HL-60 (cell line): ENCODE measurements around the gene CCDC158.

Experiments used
- TF ChIP-seq, protein P1 (sequence below): IDR thresholded peaks from one replicate; pipeline ENCODE4 v1.5.1; 2011; ENCODE audit warnings: low read length, control low read depth, inconsistent platforms; ENCODE audit not compliant: insufficient read depth
- TF ChIP-seq, protein P2 (sequence below): IDR thresholded peaks from 2 replicates; pipeline ENCODE4 v1.6.1; 2012; ENCODE audit warnings: low read depth; ENCODE audit not compliant: insufficient replicate concordance

DNA sequence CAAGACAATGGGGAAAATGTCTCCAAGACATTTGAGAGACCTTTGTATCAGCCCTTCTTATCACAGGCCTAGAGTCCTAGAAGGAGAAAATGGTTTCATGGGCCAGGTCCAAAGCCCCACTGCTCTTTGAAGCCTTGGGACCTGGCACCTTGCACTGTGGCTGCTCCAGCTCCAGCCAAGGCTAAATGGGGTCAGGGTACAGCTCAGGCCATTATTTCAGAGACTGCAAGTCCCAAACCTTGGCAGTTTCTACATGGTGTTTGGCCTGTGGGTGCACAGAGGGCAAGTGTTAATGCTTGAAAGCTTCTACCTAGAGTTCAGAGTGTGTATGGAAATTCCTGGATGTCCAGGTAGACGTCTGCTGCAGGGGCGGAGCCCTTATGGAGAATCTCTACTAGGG lies 42.6 kb upstream of the CCDC158 start:
- TF ChIP-seq, protein P1, sequence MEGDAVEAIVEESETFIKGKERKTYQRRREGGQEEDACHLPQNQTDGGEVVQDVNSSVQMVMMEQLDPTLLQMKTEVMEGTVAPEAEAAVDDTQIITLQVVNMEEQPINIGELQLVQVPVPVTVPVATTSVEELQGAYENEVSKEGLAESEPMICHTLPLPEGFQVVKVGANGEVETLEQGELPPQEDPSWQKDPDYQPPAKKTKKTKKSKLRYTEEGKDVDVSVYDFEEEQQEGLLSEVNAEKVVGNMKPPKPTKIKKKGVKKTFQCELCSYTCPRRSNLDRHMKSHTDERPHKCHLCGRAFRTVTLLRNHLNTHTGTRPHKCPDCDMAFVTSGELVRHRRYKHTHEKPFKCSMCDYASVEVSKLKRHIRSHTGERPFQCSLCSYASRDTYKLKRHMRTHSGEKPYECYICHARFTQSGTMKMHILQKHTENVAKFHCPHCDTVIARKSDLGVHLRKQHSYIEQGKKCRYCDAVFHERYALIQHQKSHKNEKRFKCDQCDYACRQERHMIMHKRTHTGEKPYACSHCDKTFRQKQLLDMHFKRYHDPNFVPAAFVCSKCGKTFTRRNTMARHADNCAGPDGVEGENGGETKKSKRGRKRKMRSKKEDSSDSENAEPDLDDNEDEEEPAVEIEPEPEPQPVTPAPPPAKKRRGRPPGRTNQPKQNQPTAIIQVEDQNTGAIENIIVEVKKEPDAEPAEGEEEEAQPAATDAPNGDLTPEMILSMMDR: no peak
- TF ChIP-seq, protein P2, sequence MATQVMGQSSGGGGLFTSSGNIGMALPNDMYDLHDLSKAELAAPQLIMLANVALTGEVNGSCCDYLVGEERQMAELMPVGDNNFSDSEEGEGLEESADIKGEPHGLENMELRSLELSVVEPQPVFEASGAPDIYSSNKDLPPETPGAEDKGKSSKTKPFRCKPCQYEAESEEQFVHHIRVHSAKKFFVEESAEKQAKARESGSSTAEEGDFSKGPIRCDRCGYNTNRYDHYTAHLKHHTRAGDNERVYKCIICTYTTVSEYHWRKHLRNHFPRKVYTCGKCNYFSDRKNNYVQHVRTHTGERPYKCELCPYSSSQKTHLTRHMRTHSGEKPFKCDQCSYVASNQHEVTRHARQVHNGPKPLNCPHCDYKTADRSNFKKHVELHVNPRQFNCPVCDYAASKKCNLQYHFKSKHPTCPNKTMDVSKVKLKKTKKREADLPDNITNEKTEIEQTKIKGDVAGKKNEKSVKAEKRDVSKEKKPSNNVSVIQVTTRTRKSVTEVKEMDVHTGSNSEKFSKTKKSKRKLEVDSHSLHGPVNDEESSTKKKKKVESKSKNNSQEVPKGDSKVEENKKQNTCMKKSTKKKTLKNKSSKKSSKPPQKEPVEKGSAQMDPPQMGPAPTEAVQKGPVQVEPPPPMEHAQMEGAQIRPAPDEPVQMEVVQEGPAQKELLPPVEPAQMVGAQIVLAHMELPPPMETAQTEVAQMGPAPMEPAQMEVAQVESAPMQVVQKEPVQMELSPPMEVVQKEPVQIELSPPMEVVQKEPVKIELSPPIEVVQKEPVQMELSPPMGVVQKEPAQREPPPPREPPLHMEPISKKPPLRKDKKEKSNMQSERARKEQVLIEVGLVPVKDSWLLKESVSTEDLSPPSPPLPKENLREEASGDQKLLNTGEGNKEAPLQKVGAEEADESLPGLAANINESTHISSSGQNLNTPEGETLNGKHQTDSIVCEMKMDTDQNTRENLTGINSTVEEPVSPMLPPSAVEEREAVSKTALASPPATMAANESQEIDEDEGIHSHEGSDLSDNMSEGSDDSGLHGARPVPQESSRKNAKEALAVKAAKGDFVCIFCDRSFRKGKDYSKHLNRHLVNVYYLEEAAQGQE: no peak
